Measurements from ENCODE around the gene GNG2.

The GNG2 gene

DNA sequence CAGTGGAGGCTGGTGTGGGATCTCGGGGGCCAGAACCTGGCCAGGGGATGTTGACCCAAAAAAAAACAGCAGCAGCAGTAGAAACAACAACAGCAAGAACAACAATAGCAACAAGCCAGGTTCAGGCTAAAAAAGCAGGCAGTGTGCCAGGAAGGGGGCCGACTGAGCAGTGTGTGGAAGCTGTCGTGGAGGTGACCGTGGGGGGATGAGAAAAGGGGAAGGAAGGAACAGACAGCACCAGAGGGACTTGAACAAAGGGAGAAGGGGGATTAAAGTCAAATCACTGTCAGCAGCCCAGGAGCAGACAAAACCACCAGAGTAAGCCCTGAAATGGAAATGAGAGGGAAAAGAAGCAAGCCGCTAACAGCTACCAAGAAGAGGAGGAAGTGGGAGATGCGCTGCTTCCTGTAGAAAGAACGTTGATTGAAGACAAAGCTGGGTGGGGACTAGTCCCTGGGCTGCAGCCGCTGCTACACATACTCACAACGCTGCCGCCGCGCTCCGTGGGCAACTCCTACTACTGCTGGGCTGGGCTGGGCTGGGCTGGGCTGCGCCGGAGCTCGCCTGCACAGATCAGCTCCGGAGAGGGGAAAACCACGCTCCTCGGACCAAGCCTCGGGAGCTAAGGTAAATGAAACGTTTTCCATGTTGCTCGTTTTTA lies at the start of gene GNG2:
GNG2 (plus strand) TSS at position 449 of the 661 bp plus-strand sequence. CDS start 90,067 bp downstream, outside the sequence.
- DNase-seq: peak; percentile 88

GRCh38 chr14:51811706-51812105 lies 48.7 kb upstream of the GNG2 start:
- no peak for DNase-seq

DNA sequence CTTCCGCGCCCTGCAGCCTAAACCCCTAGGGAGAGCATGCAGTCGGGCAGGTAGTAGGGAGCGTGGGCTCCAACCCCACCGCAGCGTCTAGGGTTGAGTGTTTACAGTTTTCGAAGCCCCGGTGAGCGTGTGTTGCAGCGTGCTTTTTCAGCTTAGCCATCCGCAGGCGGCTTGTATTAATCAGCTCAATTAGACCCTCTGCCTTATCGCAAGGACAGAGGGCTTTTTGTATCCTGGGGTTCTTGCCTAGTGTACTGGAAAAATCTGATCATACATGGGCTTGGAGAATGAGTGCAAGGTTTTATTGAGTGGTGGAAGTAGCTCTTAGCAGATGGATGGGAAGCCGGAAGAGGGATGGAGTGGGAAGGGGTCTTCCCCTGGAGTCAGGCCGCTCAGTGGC lies 44.4 kb upstream of the GNG2 start:
- no peak for DNase-seq

GRCh38 chr14:51817326-51817725 lies 43.1 kb upstream of the GNG2 start:
- no peak for DNase-seq

DNA sequence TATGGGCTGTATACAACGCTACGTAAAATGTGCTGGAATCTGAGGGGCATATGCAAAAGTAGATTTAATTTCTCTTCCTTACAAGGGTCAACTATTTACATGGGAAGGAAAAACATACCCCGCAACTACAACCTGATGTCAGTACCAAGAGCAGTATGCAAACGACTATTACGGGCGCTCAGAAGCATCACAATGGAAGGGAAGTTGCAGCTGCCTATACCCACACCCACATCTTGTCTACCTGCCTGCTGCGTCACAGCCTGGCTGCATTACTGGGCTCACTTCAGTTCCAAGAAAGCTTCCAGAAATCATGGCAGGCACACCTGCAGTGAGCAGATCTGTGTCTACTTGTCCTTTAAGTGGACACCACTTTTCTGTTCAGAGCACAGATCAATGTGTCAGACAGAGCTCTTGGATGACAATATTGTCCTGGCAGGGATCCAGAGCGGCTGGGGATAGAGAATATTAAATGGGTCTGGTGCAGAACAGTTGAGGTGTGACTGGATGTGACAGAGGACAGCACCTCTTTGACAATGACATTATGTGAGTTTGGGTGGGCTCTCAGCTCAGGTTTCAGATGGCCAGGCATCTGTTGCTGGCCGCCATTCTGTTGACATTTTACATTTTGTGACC lies 41.5 kb upstream of the GNG2 start:
- DNase-seq: no peak

DNA sequence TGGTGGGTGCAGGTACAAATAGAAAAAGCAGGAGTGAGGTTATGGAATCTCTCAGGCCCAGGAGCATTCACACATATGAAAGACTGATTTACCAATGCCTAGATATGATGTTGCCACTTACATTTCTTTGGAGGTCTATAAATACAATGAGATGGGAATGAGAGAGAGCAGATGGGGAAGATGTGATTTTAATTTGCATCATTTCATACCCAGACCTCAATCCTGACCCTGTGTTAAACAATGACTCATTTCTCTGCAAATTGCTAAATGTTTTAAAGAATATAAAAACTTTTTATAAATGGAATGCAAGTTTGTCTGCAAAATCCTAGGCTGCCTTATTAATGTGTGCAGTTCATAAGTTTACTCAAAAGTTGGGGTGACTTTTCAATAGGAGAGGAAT lies 38.6 kb upstream of the GNG2 start:
- no peak for DNase-seq

GRCh38 chr14:51822499-51822898 lies 37.9 kb upstream of the GNG2 start:
- no peak for DNase-seq

GRCh38 chr14:51823706-51824105 lies 36.7 kb upstream of the GNG2 start:
- DNase-seq: no peak

DNA sequence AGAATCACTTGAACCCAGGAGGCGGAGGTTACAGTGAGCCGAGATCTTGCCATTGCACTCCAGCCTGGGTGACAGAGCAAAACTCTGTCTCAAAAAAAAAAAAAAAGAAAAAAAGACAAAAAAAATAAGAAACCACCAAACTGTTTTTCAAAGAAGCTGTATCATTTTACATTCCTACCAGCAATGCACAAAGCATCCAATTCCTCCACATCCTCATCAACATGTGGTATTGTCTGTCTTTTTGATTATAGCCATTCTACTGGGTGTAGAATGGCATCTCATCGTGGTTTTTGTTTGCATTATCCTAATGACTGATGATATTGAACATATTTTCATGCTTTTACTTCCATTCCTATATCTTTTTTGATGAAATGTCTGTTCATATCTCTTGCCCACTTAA lies 36.2 kb upstream of the GNG2 start:
- no peak for DNase-seq

DNA sequence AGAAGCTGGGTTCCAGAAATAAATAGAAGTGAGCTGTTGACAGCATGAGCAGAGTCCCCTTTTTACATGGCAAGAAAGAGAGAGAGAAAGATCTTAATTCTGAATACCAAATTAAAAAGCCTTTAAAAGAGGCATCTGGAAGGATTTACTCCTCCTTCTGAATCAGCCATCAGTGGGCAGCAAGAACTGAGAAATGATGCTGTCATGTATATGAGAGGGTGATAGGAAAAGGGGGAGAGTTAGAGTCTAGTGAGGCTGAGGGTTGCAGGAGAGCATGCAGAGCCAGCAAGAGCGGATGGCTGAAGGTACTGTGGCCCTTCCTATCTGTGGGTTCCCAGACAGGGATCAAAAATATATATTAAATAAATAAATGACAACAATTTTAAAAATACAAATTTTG lies 34.5 kb upstream of the GNG2 start:
- DNase-seq: no peak

DNA sequence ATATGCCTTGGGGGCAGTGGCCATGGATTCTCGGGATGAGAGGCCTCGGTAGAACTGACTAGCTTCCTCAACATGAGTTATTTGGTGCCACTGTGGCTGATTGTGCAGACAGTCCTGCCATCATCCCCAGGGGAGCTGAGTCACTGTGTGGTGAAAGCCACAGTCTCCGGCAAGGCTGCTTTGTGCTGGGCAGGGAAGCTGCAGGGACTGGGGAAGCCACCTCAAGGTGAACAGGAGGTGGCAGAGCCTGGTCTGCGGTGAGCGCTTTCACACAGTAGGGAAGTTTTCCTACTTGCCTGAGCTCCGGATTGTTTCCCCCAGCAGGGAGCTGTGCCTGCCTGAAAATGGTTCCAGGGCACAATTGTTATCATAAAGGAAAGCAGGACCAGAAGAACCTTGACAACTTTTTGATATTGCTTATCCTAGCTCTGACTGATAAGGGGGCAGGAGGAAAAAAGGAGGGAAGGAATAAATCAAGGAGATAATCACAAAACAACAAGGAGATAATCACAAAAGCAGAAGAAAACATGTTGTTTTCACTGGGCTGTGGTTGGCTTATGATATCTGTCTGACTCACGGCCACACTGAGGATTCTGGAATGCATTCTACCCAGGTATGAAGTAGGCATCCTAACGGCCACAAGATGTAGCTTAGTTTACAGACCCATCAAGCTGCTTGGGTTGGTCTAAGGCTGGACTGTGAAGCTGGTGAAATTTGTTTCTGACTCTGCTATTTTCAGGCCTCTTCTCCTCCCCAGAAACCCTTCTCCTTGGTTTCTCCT lies 32.2 kb upstream of the GNG2 start:
- DNase-seq: peak; percentile 59

DNA sequence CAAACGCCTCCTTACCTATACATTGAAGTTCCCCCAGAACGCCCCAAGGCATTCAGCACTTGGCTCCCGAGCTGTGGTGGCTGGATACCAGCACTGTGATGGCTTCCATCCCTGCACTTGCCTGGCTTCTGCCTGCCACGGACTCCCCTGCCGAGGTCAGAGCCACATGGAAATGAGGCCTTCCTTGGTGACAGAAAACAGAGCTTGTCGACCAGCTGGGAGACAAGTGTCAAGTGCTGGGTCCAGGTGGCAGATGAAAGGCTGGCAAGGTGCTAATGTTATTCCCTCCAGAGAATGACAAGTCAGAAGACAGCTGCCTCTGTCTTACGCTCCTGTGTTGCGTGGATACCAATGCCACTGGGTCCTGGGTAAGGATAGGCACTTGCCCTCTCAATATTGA lies 26.2 kb upstream of the GNG2 start:
- no peak for DNase-seq

- DNase-seq: no peak
These were observed 24.0 kb upstream of the GNG2 start for GRCh38 chr14:51836417-51836816.

GRCh38 chr14:51844081-51844881 lies 16.1 kb upstream of the GNG2 start:
- DNase-seq: no peak

GRCh38 chr14:51845811-51846210 lies 14.6 kb upstream of the GNG2 start:
- no peak for DNase-seq

DNA sequence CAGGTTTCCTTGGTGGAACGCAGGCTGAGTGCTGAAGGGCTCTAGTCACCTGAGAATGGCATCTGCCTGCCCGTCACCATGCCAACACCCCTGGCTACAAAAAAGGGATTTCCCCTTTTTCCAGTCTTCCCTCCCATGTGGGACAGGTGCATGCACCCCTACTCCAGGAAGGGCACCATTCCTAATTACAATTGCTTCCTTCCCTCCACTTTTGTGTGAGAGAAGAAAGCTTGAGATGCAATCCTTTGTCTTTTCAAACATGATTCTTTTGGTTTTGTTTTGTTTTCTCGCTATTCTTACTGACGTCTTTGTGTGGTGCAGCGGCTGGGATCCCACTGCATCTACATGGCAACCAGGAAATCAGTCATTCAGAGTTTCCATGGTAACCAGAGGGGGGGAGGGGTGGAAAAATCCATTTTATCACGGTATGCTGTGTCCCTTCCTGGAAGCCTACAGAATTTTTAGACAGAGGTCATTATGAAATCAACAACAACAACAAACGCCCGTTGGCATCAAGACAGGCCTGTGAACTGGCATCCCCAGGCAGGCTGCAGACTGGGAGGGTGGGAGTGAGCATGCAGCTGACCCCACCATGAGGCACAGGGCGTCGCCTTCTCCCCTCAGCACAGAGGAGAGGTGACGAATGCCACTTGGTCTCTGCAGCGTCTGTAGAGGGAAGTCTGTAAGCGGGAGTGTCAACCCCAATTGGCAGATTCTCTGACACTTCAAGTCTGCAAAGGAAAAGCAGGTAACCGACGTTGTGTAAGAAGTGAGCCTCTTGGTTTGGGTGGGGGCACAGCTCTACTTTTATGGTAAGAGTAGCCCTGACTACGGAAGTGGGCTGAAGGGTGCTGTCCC lies 13.6 kb upstream of the GNG2 start:
- peak; percentile 97 for DNase-seq

DNA sequence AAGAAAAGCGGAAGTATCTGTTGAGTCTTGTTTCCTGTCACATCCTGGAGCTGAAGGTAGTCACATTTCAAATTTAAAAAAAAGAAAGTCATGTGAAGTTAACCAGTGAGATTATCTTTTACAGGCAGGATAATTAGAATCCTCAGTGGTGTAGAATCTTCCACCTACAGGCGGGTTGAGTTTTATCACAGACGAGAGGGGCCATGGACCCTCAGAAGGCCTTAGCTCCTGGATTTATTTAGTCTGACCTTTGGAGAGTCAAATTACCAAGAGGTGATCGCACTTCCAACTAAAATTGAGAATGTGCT lies 13.0 kb upstream of the GNG2 start:
- no peak for DNase-seq

GRCh38 chr14:51848120-51848519 lies 12.3 kb upstream of the GNG2 start:
- peak; percentile 35 for DNase-seq

GRCh38 chr14:51849097-51849496 lies 11.3 kb upstream of the GNG2 start:
- DNase-seq: peak; percentile 47

DNA sequence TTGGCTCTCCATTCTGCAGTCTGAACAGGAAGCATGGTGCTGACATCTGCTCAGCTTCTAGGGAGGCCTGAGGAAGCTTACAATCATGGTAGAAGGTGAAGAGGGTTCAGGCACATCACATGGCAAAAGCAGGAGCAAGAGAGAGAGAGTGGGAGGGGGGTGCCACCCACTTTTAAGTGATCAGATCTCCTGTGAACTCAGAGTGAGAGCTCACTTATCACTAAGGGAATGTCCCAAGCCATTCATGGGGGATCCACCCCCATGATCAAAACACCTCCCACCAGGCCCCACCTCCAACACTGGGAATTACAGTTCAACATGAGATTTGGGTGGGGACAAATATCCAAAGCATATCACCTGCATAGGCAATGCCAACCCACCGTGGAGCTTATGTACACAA lies 9.8 kb upstream of the GNG2 start:
- no peak for DNase-seq

GRCh38 chr14:51852541-51852940 lies 7.9 kb upstream of the GNG2 start:
- no peak for DNase-seq

DNA sequence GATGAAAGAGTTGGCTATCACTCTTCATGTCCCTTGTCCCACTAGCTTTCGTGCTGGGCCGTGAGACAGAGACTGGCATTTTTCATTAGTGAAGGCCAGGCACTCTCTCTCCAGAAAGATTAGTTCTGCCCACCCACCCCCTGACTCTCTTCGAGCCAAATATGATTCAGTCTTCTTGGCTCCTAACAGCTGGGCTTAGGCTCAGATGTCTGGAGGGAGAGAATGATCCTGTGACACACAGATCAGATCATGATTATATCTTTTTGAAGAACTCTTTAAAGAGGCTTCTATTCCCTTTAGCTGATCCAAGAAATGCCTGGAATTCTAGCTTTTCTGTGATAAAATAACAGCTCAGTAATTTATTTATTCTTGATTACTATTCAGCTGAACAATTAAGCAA lies 5.2 kb upstream of the GNG2 start:
- no peak for DNase-seq
